ENCODE measurements around the gene EME1.

GRCh38 chr17:50420419-50421112, 47.5 kb downstream of the EME1 start:
- no peak for TF ChIP-seq EZH2 (IDR thresholded peaks at IDR 0.05)
- no peak for TF ChIP-seq POLR2AphosphoS5 (IDR thresholded peaks at IDR 0.05; ENCODE audit: borderline replicate concordance, low read depth, low read length)
- TF ChIP-seq FOXP2 (optimal IDR thresholded peaks at IDR 0.05; ENCODE audit: control extremely low read depth, extremely low read length, insufficient read depth), result no peak
